ENCODE data around the gene MPND.
"Not testable (repeated sequence)": the region's sequence is repeated elsewhere in the genome, so short reads cannot be mapped to it uniquely, and the experiment has no call there.

Gene MPND

GRCh38 chr19:4342314-4342614 lies 1.1 kb upstream of the MPND start:
- no peak for DNase-seq (ENCODE audit: low read depth, low spot score)
- H3K4me3 ChIP-seq (ENCODE audit: low read length) = peak overlapping the region; percentile 86

- peak overlapping the region; percentile 86 for H3K4me3 ChIP-seq (ENCODE audit: low read length)
- DNase-seq (ENCODE audit: low read depth, low spot score) = peak; percentile 100
These were observed 570 bp upstream of the MPND start for GRCh38 chr19:4342615-4343369.

GRCh38 chr19:4345342-4346019 lies 2.1 kb downstream of the MPND start:
- no peak overlapping the region for H3K4me3 ChIP-seq (ENCODE audit: low read length)
- DNase-seq (ENCODE audit: low read depth, low spot score) = no peak

- H3K4me3 ChIP-seq (ENCODE audit: low read length) = no peak overlapping the region
- no peak for DNase-seq (ENCODE audit: low read depth, low spot score)
These were observed 2.6 kb downstream of the MPND start for GRCh38 chr19:4346020-4346383.

GRCh38 chr19:4347521-4347920 lies 4.2 kb downstream of the MPND start:
- H3K4me3 ChIP-seq (ENCODE audit: low read length) = no peak overlapping the region
- DNase-seq (ENCODE audit: low read depth, low spot score) = no peak

GRCh38 chr19:4349225-4349624 lies 5.9 kb downstream of the MPND start:
- DNase-seq (ENCODE audit: low read depth, low spot score); H3K4me3 ChIP-seq (ENCODE audit: low read length): not testable (repeated sequence)

- DNase-seq (ENCODE audit: low read depth, low spot score) = no peak
These were observed 6.7 kb downstream of the MPND start for GRCh38 chr19:4350111-4350510.

GRCh38 chr19:4350726-4351125 lies 7.4 kb downstream of the MPND start:
- no peak overlapping the region for H3K4me3 ChIP-seq (ENCODE audit: low read length)

More at GRCh38 chr19:4350111-4350510, 6.7 kb downstream of the MPND start:
- H3K4me3 ChIP-seq (ENCODE audit: low read length) = no peak overlapping the region

GRCh38 chr19:4352701-4353121 lies 9.3 kb downstream of the MPND start:
- DNase-seq (ENCODE audit: low read depth, low spot score) = peak; percentile 64
- no peak overlapping the region for H3K4me3 ChIP-seq (ENCODE audit: low read length)

More at GRCh38 chr19:4350726-4351125, 7.4 kb downstream of the MPND start:
- no peak for DNase-seq (ENCODE audit: low read depth, low spot score)

GRCh38 chr19:4354282-4354681 lies 10.9 kb downstream of the MPND start:
- no peak overlapping the region for H3K4me3 ChIP-seq (ENCODE audit: low read length)
- no peak for DNase-seq (ENCODE audit: low read depth, low spot score)

- no peak for DNase-seq (ENCODE audit: low read depth, low spot score)
These were observed 11.5 kb downstream of the MPND start for GRCh38 chr19:4354897-4355296.

GRCh38 chr19:4357095-4357797 lies 13.9 kb downstream of the MPND start:
- no peak for DNase-seq (ENCODE audit: low read depth, low spot score)
- H3K4me3 ChIP-seq (ENCODE audit: low read length) = no peak overlapping the region

More at GRCh38 chr19:4354897-4355296, 11.5 kb downstream of the MPND start:
- H3K4me3 ChIP-seq (ENCODE audit: low read length) = no peak overlapping the region

- no peak for DNase-seq (ENCODE audit: low read depth, low spot score)
- no peak overlapping the region for H3K4me3 ChIP-seq (ENCODE audit: low read length)
These were observed 14.6 kb downstream of the MPND start for GRCh38 chr19:4357921-4358326.

- no peak overlapping the region for H3K4me3 ChIP-seq (ENCODE audit: low read length)
- no peak for DNase-seq (ENCODE audit: low read depth, low spot score)
These were observed 15.6 kb downstream of the MPND start for GRCh38 chr19:4358709-4359626.

GRCh38 chr19:4359627-4360000 lies 16.3 kb downstream of the MPND start:
- no peak overlapping the region for H3K4me3 ChIP-seq (ENCODE audit: low read length)
- no peak for DNase-seq (ENCODE audit: low read depth, low spot score)

GRCh38 chr19:4360081-4360569 lies 16.8 kb downstream of the MPND start:
- no peak overlapping the region for H3K4me3 ChIP-seq (ENCODE audit: low read length)

GRCh38 chr19:4360641-4361151 lies 17.3 kb downstream of the MPND start:
- H3K4me3 ChIP-seq (ENCODE audit: low read length) = no peak overlapping the region
- DNase-seq (ENCODE audit: low read depth, low spot score) = no peak

More at GRCh38 chr19:4360081-4360569, 16.8 kb downstream of the MPND start:
- DNase-seq (ENCODE audit: low read depth, low spot score) = no peak

GRCh38 chr19:4361152-4362046 lies 18.0 kb downstream of the MPND start:
- no peak overlapping the region for H3K4me3 ChIP-seq (ENCODE audit: low read length)

More at GRCh38 chr19:4361152-4362046, 18.0 kb downstream of the MPND start:
- no peak for DNase-seq (ENCODE audit: low read depth, low spot score)
